ENCODE results near the gene FOXJ2.

Gene FOXJ2

DNA sequence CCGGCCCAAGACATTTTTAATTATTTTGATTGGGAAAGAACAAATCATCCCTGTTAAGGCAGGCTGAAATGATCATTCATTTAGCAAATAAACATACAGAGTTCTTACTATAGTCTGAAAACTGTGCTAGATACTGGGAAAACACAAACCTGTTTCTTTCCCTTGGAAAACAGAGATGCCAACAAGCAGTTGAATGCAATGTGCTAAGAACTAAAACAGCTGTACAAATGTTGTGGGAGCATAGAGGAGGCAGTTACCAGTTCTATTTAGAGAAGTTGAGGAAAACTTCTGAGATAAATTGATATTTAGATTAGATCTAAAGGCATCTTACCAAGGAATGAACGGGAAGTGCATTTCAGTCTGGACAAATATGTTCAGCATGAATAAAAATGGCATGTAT, 46.4 kb downstream of the FOXJ2 start:
- Histone ChIP-seq H3K79me2 (ENCODE audit: control insufficient read depth, insufficient read depth, low read length, poor library complexity) (peaks cover 2% of the 10 kb centered on the region), H3K36me3 (ENCODE audit: control insufficient read depth in 1 of 2, insufficient read depth in 2 of 2, low read length in 2 of 2) (no peaks in the 10 kb centered on the region), H3K4me1 (ENCODE audit: control insufficient read depth in 1 of 2, insufficient read depth in 2 of 2, low read length in 2 of 2) (peaks cover 2 to 3% of the 10 kb centered on the region in 2 experiments), H3K27ac (ENCODE audit: low read depth, low read length) (no peak overlapping the region), H3K23ac (ENCODE audit: low read length) (no peak overlapping the region), H2BK5ac (ENCODE audit: low read depth, low read length, poor library complexity) (no peak overlapping the region), H3K14ac (ENCODE audit: low read length) (no peak overlapping the region), H2BK12ac (ENCODE audit: low read length) (no peak overlapping the region), H2AK5ac (ENCODE audit: low read length) (no peak overlapping the region), H3K4ac (ENCODE audit: low read depth, low read length) (no peak overlapping the region), H2AFZ (ENCODE audit: insufficient read depth, low read length, poor library complexity) (no peak overlapping the region), H4K8ac (ENCODE audit: low read depth, low read length) (no peak overlapping the region), H4K91ac (ENCODE audit: low read depth, low read length) (no peak overlapping the region), H3K9me3 (ENCODE audit: insufficient read depth, low read depth, low read length) (no peaks in the 10 kb centered on the region), H4K12ac (ENCODE audit: low read depth, low read length) (no peak overlapping the region), H3K18ac (ENCODE audit: low read length) (no peak overlapping the region), H3K4me2 (ENCODE audit: low read length) (no peak overlapping the region), H3K9ac (ENCODE audit: low read length) (no peak overlapping the region), H2BK120ac (ENCODE audit: insufficient read depth, low read length, poor library complexity) (no peak overlapping the region), H3K4me3 (ENCODE audit: low read depth, low read length) (no peak overlapping the region), H3K27me3 (ENCODE audit: insufficient read depth, low read length) (no peaks in the 10 kb centered on the region), H3K79me1 (ENCODE audit: low read length) (peaks cover 6% of the 10 kb centered on the region)
- no CpG with 5 or more reads among the region's 2 CpGs for WGBS (ENCODE audit: extremely low coverage, insufficient coverage, insufficient read length)
- no peak for DNase-seq

DNA sequence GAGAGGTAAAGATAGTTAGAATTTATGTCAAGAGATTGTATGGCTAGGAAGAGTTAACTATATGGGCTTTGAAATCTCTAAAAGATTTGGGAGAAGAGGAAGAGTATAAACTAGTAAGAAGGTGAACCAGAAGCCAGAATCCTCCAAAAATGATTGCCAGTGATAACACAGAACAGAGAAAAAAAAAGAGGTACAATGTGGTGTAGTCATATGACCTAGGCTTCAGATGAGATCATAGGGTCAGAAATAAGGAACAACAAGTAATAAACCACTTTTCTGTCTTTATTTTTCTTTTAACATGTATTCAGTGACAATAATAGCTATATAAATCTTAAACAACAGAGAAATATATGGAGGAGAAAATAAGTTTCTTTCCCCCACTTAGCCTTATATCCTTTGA, 47.6 kb downstream of the FOXJ2 start:
- Histone ChIP-seq H2BK12ac (ENCODE audit: low read length) (no peak overlapping the region), H3K23ac (ENCODE audit: low read length) (no peak overlapping the region), H4K8ac (ENCODE audit: low read depth, low read length) (no peak overlapping the region), H4K91ac (ENCODE audit: low read depth, low read length) (no peak overlapping the region), H2BK120ac (ENCODE audit: insufficient read depth, low read length, poor library complexity) (no peak overlapping the region), H3K36me3 (ENCODE audit: control insufficient read depth in 1 of 2, insufficient read depth in 2 of 2, low read length in 2 of 2) (no peaks in the 10 kb centered on the region), H3K79me1 (ENCODE audit: low read length) (peaks cover 6% of the 10 kb centered on the region), H3K79me2 (ENCODE audit: control insufficient read depth, insufficient read depth, low read length, poor library complexity) (peaks cover 2% of the 10 kb centered on the region), H3K4me2 (ENCODE audit: low read length) (no peak overlapping the region), H3K4me1 (ENCODE audit: control insufficient read depth in 1 of 2, insufficient read depth in 2 of 2, low read length in 2 of 2) (peaks cover 2 to 3% of the 10 kb centered on the region in 2 experiments), H3K18ac (ENCODE audit: low read length) (no peak overlapping the region), H4K12ac (ENCODE audit: low read depth, low read length) (no peak overlapping the region), H3K27ac (ENCODE audit: low read depth, low read length) (no peak overlapping the region), H3K4ac (ENCODE audit: low read depth, low read length) (no peak overlapping the region), H3K4me3 (ENCODE audit: low read depth, low read length) (no peak overlapping the region), H2AK5ac (ENCODE audit: low read length) (no peak overlapping the region), H2BK5ac (ENCODE audit: low read depth, low read length, poor library complexity) (no peak overlapping the region), H3K9ac (ENCODE audit: low read length) (no peak overlapping the region), H3K27me3 (ENCODE audit: insufficient read depth, low read length) (no peaks in the 10 kb centered on the region), H2AFZ (ENCODE audit: insufficient read depth, low read length, poor library complexity) (no peak overlapping the region), H3K14ac (ENCODE audit: low read length) (no peak overlapping the region), H3K9me3 (ENCODE audit: insufficient read depth, low read depth, low read length) (no peaks in the 10 kb centered on the region)
- DNase-seq: no peak

DNA sequence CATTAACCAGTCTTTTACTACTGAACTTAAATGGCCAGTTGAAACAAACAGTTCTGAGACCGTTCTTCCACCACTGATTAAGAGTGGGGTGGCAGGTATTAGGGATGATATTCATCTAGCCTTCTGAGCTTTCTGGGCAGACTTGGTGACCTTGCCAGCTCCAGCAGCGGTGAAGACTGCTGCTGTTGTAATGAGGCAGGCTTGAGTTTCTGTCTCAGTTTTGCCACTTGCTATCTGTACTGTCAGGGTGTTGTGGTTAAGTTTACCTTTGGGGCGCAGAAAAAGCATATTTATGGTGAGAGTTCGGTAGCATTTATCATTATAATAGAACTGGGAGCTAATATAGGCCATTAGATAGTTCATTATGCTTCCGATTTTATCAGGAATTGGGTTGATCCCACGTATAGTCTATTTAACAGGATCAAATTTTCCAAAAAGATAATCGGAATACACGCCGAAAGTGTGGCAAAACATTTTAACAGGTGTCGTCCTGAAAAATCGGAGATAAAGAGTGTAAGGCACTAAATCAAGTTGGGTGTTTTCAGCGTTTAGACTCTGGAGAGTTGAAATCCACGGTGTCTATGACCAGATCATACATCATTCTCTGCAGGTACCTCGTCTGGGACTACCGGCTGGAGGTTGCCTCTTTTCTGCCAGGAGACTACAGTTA, 48.9 kb downstream of the FOXJ2 start:
- Histone ChIP-seq H2BK12ac (ENCODE audit: low read length) (no peak overlapping the region), H3K23ac (ENCODE audit: low read length) (no peak overlapping the region), H3K9ac (ENCODE audit: low read length) (peak overlapping the region; percentile 72), H3K4me3 (ENCODE audit: low read depth, low read length) (peak overlapping the region; percentile 95), H3K36me3 (ENCODE audit: control insufficient read depth in 1 of 2, insufficient read depth in 2 of 2, low read length in 2 of 2) (no peaks in the 10 kb centered on the region), H3K79me2 (ENCODE audit: control insufficient read depth, insufficient read depth, low read length, poor library complexity) (peaks cover 2% of the 10 kb centered on the region), H3K27ac (ENCODE audit: low read depth, low read length) (peak overlapping the region; percentile 77), H2BK120ac (ENCODE audit: insufficient read depth, low read length, poor library complexity) (peak overlapping the region; percentile 67), H2BK5ac (ENCODE audit: low read depth, low read length, poor library complexity) (peak overlapping the region; percentile 29), H3K4me1 (ENCODE audit: control insufficient read depth in 1 of 2, insufficient read depth in 2 of 2, low read length in 2 of 2) (peaks cover 2 to 3% of the 10 kb centered on the region in 2 experiments), H3K4ac (ENCODE audit: low read depth, low read length) (peak overlapping the region; percentile 42), H4K12ac (ENCODE audit: low read depth, low read length) (no peak overlapping the region), H2AFZ (ENCODE audit: insufficient read depth, low read length, poor library complexity) (peak overlapping the region; percentile 77), H3K14ac (ENCODE audit: low read length) (peak overlapping the region; percentile 36), H4K8ac (ENCODE audit: low read depth, low read length) (peak overlapping the region; percentile 92), H3K9me3 (ENCODE audit: insufficient read depth, low read depth, low read length) (no peaks in the 10 kb centered on the region), H3K18ac (ENCODE audit: low read length) (peak overlapping the region; percentile 44), H2AK5ac (ENCODE audit: low read length) (no peak overlapping the region), H3K79me1 (ENCODE audit: low read length) (peaks cover 6% of the 10 kb centered on the region), H4K91ac (ENCODE audit: low read depth, low read length) (peak overlapping the region; percentile 69), H3K4me2 (ENCODE audit: low read length) (peak overlapping the region; percentile 81), H3K27me3 (ENCODE audit: insufficient read depth, low read length) (no peaks in the 10 kb centered on the region)
- no CpG with 5 or more reads among the region's 15 CpGs for WGBS (ENCODE audit: extremely low coverage, insufficient coverage, insufficient read length)
- no peak for DNase-seq

DNA sequence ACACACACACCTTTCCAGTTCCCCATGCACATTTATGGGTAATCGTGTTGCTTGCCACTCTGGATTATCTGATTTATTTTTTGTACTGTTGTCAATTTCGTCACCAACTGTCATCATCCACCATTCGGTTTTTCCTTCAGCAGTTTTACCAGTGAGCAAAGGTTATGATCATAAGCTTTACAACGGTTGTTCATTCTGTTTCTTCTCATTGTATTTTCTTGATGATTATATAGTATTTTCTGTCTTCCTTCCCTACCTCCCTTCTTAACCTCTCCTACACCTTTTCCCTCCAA, 50.2 kb downstream of the FOXJ2 start:
- no peak overlapping the region for H3K23ac ChIP-seq (ENCODE audit: low read length)
- H2BK12ac ChIP-seq (ENCODE audit: low read length): no peak overlapping the region
- H3K36me3 ChIP-seq (ENCODE audit: control insufficient read depth in 1 of 2, insufficient read depth in 2 of 2, low read length in 2 of 2): peaks cover 0 to 2% of the 10 kb centered on the region in 2 experiments
- no CpG with 5 or more reads among the region's 4 CpGs for WGBS (ENCODE audit: extremely low coverage, insufficient coverage, insufficient read length)
- H4K91ac ChIP-seq (ENCODE audit: low read depth, low read length): no peak overlapping the region
- H3K9me3 ChIP-seq (ENCODE audit: insufficient read depth, low read depth, low read length): no peaks in the 10 kb centered on the region
- peak overlapping the region; percentile 76 for H3K4me2 ChIP-seq (ENCODE audit: low read length)
- H2BK5ac ChIP-seq (ENCODE audit: low read depth, low read length, poor library complexity): no peak overlapping the region
- no peak overlapping the region for H2BK120ac ChIP-seq (ENCODE audit: insufficient read depth, low read length, poor library complexity)
- H3K4me1 ChIP-seq (ENCODE audit: control insufficient read depth in 1 of 2, insufficient read depth in 2 of 2, low read length in 2 of 2): peaks cover 2 to 3% of the 10 kb centered on the region in 2 experiments
- H4K8ac ChIP-seq (ENCODE audit: low read depth, low read length): no peak overlapping the region
- H3K18ac ChIP-seq (ENCODE audit: low read length): no peak overlapping the region
- H3K79me1 ChIP-seq (ENCODE audit: low read length): peaks cover 6% of the 10 kb centered on the region
- no peak overlapping the region for H4K12ac ChIP-seq (ENCODE audit: low read depth, low read length)
- DNase-seq: no peak
- no peak overlapping the region for H3K14ac ChIP-seq (ENCODE audit: low read length)
- peaks cover 2% of the 10 kb centered on the region for H3K79me2 ChIP-seq (ENCODE audit: control insufficient read depth, insufficient read depth, low read length, poor library complexity)
- no peak overlapping the region for H3K4ac ChIP-seq (ENCODE audit: low read depth, low read length)
- no peak overlapping the region for H3K27ac ChIP-seq (ENCODE audit: low read depth, low read length)
- H2AFZ ChIP-seq (ENCODE audit: insufficient read depth, low read length, poor library complexity): no peak overlapping the region
- H3K9ac ChIP-seq (ENCODE audit: low read length): no peak overlapping the region
- H3K4me3 ChIP-seq (ENCODE audit: low read depth, low read length): peak overlapping the region; percentile 95
- H3K27me3 ChIP-seq (ENCODE audit: insufficient read depth, low read length): no peaks in the 10 kb centered on the region
- no peak overlapping the region for H2AK5ac ChIP-seq (ENCODE audit: low read length)

Data from trophoblast cell (in vitro differentiated cells and primary cell).